ENCODE data around the gene BLCAP.
"Not testable (repeated sequence)": the region's sequence is repeated elsewhere in the genome, so short reads cannot be mapped to it uniquely, and the experiment has no call there.

Gene BLCAP

DNA sequence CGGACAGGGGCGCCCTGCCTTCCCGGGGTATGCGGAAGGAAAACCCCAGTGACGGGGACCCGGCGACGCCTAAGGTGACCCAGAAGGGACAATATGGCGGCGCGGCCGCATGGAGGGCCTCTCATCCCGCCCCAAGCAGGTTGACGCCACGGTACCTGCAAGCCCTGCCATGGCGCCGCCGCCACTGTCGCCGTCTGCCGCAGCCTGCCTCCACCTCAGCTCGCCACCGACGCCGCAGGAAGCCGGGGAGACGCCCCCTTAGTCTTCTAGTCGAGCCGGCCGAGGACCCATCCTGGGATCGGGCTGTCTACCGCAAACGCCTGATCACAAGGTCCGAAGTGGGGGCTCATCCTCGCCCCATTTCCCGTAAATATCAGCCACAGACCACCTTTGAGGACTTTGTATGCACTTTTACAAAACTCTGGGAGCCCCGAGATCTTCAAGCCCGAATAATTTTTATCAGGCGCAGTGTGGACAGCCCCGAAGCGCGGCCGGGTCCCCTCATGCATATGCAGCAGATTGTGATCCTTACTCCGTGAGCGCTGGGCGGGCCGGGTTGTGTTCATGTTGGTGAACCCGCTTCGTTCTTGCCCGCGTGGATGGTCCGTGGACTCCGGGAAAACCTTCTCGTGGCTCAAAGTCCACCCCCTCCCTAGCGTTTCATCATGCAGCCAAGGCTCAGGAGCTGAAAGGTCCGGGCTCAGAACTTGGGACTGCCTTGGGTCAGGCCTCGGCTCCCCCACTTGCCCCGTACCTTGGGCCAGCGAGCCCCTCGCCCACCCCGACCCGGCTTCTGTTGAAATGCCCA is at the start of gene BLCAP:
TSS of gene BLCAP (minus strand) at position 239 of the 808 bp plus-strand sequence. CDS start 8,702 bp downstream, outside the sequence.
- peak; percentile 66 to 71 for DNase-seq (ENCODE audit: low read depth in 2 of 2)

- DNase-seq (ENCODE audit: low read depth in 2 of 2): not testable (repeated sequence)
These were observed 49.8 kb upstream of the BLCAP start for GRCh38 chr20:37577436-37577835.

DNA sequence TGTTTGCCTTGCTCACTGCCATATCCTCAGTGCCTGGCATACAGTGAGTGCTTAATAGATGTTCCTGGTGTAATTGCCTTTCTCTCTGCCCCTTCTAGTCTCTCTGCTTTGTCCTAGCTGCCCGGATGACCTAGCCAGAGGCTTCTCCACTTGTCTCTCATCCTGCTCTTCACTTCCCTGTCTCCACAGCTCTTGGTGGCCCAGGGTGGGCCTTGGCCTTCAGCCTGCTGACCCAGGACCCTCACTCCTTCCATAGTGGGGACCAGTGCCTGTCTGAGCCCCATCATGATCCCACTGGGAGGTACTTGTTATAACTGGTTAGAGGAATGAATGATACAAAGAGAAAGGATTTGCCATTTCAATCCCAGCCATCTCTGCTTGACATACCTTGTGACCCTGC is 49.2 kb upstream of the BLCAP start:
- DNase-seq (ENCODE audit: low read depth in 2 of 2): no peak

DNA sequence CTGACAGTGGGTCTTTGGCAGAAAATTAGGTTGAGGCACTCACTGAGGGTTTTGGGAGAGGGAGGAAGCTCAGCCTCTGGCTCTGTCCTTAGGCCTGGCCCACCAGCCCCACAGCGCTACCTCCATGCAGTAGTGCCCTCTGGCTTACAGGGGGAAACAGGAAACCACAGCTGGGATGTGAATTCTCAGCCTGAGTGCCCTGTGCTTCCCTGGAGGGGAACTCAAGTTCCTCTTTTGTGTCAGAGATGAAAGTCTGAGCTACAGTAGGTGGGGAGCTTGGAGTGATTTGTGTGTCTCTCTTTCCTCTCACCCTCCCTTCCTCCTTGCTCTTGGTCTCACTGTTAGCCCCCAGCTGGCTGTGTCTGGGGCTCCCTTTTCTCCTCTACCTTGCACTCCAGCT is 48.2 kb upstream of the BLCAP start:
- DNase-seq (ENCODE audit: low read depth in 2 of 2): no peak

GRCh38 chr20:37574199-37574890 is 46.7 kb upstream of the BLCAP start:
- no peak for DNase-seq (ENCODE audit: low read depth in 2 of 2)

DNA sequence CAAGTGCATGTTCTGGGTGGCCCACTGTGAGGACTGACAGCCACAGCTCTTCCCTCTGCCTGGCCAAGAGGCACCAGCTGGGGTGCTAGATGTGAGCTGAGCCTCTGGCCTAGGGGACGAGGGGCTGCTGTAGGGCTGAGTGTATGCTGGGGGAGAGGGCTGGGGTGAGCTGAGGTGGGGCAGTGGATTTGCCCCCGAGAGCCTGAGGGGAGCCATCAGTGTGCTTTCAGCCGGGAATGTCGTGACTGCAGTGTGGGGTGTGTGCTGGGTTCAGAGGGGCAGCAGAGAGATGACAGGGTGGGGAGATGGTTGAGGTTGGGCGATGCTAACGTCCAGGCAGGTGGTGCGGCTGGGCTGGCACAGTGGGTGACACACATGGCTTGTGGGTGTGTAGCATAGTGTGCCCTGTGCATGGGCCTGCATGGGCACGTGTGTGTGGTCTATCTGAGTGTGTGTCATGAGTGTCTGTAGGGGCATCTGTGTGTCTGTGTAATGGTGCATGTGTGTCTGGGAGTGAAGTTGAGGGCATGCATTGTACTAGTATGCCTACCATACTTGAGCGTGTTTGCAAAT is 46.0 kb upstream of the BLCAP start:
- DNase-seq (ENCODE audit: low read depth in 2 of 2): no peak

DNA sequence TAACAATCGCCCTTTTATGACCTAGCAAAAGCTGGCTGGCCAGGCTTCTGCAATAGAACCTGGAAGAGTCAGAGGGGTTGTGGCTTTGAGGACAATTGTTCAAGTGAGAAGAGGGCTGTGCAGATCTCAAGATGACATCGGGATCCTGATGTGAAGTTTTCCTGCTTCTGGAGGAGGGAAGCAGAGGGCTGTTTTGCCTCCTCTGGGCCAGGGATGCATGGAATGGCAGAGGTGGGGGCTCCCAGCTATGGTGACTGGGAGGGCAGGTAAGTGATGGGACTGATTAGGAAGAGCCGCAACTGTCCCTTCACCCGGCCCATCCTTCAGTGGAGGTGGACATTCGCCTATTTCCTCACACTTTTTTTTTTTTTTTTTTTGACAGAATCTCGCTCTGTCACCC is 43.4 kb upstream of the BLCAP start:
- DNase-seq (ENCODE audit: low read depth in 2 of 2): no peak

DNA sequence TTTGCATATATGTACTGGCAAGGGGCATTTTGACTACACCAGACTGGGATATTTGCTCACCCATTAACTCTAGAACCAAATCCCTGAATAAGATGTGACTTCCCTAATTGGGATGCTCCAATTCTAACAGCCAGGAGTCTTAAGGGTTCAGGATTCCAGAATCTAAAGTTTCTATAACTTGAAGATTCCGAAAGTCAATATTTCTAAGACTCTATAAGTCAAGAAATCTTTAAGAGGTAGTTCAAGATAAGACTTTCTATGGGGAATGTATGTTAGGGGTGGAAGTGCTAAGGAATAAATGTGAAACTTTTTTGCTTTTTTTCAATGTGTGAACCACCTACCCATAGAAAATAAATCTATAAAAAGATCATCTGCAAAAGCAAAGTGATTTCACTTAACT is 42.7 kb upstream of the BLCAP start:
- DNase-seq (ENCODE audit: low read depth in 2 of 2): no peak

DNA sequence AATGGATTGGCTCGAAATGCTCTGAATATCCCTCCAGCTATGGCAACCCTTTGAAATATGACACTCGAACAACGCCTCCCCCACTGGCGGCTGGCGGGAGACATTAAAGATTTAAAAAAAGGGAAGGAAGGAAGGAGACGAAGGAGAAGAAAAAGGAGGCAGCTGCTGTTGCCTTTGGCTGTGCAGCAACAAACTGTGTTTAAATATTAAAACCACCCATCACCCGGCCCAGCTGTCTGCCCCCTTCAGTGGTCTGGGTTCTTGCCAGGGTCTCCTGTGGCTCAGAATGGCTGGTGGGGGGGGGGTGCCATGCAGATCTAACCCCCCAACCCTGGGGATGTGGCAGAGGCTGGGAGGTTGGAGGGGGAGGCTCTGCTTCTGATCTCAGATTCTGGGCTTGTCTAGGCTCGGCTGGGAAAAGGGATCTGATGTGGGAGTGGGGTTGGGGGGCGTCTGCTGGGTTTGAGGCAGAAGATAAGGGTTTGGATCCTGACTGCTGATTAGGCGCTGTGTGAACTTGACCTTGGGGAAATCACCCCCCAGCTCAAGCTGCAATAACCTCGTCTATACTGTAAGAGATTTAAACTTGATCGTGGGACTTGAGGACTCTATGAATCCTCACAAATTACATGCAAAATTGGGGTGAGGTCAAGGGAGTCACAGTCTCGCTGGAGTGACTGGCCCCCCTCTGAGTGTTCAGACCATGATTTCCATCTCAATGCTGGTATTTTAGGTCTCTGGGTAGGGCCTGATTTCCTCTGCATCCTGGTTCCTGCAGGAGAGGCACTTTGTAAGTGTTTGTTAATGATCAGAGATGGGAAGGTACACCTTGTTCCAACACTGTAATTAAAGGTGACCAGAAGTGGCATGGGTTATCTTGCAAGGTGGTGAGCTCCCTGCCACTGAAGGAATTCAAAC is 40.3 kb upstream of the BLCAP start:
- DNase-seq (ENCODE audit: low read depth in 2 of 2): no peak

DNA sequence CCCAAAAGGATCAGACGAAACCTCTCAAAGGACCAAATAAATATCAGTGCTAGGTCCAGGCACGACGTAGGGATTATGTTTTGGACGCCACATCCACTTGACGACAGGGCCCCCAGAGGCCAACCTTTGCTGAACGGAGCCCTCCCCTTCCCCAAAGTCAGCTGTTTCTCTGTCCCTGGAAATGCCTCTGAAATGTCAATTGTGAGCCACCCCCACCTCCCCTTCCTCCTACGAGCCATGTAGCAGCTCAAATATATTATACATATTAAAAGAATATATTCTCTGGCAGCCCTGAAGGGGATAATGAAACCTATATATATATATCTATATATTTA is 39.6 kb upstream of the BLCAP start:
- no peak for DNase-seq (ENCODE audit: low read depth in 2 of 2)

- DNase-seq (ENCODE audit: low read depth in 2 of 2): no peak
These were observed 39.1 kb upstream of the BLCAP start for GRCh38 chr20:37566590-37567330.

GRCh38 chr20:37565134-37565811 is 37.6 kb upstream of the BLCAP start:
- no peak for DNase-seq (ENCODE audit: low read depth in 2 of 2)

- DNase-seq (ENCODE audit: low read depth in 2 of 2): no peak
These were observed 36.9 kb upstream of the BLCAP start for GRCh38 chr20:37564388-37565133.

DNA sequence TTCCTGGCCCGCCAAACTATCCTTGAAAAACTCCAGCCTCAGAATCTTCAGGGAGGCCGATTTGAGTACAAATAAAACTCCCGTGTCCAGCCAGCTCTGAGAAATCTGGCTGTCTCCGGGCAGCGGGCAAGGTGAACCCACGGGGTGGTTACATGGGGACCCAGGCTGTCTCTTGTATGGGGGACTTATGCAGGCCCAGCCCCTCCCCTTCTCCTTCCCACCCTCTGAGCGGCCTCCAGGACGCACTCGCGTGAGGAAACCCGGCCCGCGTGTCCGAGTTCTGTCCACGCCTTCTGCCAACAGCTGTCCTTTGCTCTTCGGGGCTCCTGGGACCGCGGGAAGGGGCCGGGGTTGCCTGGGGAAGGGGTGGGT is 36.3 kb upstream of the BLCAP start:
- DNase-seq (ENCODE audit: low read depth in 2 of 2): no peak

- DNase-seq (ENCODE audit: low read depth in 2 of 2): no peak
These were observed 35.2 kb upstream of the BLCAP start for GRCh38 chr20:37562695-37563480.

DNA sequence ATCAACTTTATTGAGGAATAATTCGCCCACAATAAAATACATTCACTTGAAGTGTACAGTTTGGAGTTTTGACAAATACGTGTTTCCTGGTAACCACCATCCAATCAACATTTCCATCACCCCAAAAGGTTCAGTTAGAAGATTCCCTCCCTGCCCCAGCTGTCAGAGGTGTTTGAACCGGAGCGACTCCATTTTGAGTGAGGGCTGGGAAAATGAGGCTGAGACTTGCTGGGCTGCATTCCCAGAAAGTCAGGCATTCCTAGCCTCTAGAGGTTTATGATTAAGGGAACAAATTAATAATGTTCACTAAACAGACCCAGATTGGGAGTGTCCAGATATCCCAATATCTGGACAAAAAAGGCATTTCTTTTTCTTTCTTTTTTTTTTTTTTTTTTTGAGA is 33.0 kb upstream of the BLCAP start:
- DNase-seq (ENCODE audit: low read depth in 2 of 2): no peak

- no peak for DNase-seq (ENCODE audit: low read depth in 2 of 2)
These were observed 31.8 kb upstream of the BLCAP start for GRCh38 chr20:37559312-37560027.

DNA sequence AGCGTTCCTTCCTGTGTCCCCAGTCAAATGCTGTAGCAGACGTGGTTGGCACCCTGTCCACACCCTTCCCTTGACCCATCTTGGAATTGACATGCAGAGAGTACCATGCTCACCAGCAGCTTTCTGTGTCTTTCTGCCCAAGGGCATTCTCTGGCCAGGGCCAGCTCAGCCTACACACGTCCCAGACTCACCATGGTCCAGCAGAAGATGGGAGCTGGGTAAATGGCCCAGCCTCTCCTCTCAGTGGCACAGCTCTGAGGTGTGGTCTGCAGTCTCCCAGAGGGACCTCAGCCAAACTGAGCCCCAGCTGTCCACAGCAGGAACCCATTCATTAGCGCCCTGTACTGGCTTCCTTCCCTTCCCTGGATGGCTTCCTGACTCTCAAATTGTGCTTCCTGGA is 31.1 kb upstream of the BLCAP start:
- DNase-seq (ENCODE audit: low read depth in 2 of 2): no peak

DNA sequence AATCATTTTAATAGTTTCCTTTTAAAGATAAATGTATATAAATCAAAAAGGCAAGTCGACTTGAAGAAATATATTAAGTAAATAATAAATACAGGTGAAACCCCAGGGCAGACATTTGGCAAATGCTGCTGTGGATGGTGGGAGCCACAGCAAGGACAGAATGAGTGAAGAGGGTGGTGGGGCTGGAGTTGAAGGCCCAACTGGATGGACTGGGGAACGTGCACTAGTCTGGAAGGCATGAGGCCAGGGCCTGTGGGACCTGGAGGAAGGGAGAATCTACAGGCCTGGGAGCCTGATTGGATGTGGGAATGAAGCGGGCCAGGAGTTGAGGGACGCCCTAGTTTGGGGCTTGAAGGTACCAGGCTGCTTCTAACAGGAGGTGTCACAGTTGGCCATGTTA is 30.6 kb upstream of the BLCAP start:
- DNase-seq (ENCODE audit: low read depth in 2 of 2): no peak

Measured in fibroblast of skin of left biceps (primary cell).